ENCODE results near the gene EPS15.

The EPS15 gene

DNA sequence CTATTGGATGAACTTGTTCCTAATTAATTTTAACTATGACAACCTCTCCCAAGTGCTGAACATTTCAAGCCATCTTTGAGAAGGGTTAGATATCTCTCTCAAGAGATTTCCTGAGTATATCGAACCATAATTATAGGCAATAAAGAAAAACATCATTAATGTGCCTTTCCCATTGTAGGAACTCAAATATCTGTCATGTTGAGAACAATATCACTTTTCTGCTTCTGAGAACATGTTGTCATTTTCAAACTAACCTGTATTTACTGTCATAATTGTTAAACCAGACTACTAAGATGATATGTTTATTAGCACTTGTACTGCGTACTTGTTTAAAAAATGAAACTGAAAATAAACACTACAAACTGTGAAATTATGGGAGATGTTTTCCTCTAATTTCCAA, 4.3 kb downstream of the EPS15 start:
- ChIA-PET CTCF (no interaction called here), POLR2A (no interaction called here)
- Histone ChIP-seq H3K36me3 (ENCODE audit: control insufficient read depth in 2 of 2, insufficient read depth in 1 of 2, low read length in 2 of 2) (no peaks in the 10 kb centered on the region), H3K4me1 (ENCODE audit: control insufficient read depth, insufficient read depth, low read length) (peaks cover 17% of the 10 kb centered on the region), H3K4me3 (ENCODE audit: low read depth, low read length) (no peak overlapping the region), H3K9me3 (ENCODE audit: control insufficient read depth, insufficient read depth, low read depth, low read length) (no peaks in the 10 kb centered on the region), H3K27ac (ENCODE audit: extremely low read depth, low read depth, low read length) (no peak overlapping the region)
- no peak for TF ChIP-seq ZNF155 (tag by site-specific recombination; IDR thresholded peaks at IDR 0.05)
- TF ChIP-seq ZNF521 (tag by site-specific recombination; IDR thresholded peaks at IDR 0.05): no peak
- TF ChIP-seq IKZF3 (tag by site-specific recombination; IDR thresholded peaks at IDR 0.05): 0 out of 2 replicates have a peak, but pooled peaks have one; percentile 18
- TF ChIP-seq ZNF157 (tag by site-specific recombination; IDR thresholded peaks at IDR 0.05): no peak
- peak; percentile 92 for TF ChIP-seq SP7 (tag by site-specific recombination; IDR thresholded peaks at IDR 0.05)
- peak; percentile 79; the same call in 1 of the 2 replicates for TF ChIP-seq PRDM6 (tag by site-specific recombination; IDR thresholded peaks at IDR 0.05)
- TF ChIP-seq ZNF837 (tag by site-specific recombination; IDR thresholded peaks at IDR 0.05): no peak
- TF ChIP-seq GLI2 (tag by site-specific recombination; IDR thresholded peaks at IDR 0.05; ENCODE audit: borderline replicate concordance, low read depth): no peak

DNA sequence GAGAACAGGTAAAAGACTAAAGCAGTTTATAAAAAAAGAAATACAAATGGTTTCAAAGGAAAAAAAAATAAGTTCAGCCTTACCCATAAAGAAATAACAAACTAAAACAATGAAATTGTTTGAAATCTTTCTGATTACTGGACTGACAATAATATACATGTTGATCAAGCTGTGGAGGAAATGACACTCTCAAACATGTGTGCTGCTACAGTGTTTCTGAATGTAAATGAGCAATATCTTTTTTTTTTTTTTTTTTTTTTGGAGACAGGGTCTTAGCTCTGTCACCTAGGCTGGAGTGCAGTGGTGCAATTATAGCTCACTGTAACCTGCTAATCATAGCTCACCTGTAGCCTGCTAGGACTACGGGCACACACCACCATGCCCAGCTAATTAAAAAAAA, 6.5 kb downstream of the EPS15 start:
- ChIA-PET POLR2A (interaction anchor here (0.5 kb wide), 1 partner anchor 107 kb away, joined by 3 read pairs; no protein-coding TSS in a partner anchor), CTCF (no interaction called here)
- TF ChIP-seq FEZF1 (tag by site-specific recombination; IDR thresholded peaks at IDR 0.05): 0 out of 2 replicates have a peak, but pooled peaks have one; percentile 14
- TF ChIP-seq ZBTB1 (tag by site-specific recombination; IDR thresholded peaks at IDR 0.05): no peak
- TF ChIP-seq SCRT2 (tag by site-specific recombination; IDR thresholded peaks at IDR 0.05): peak; percentile 63; the same call in 1 of the 2 replicates
- no peak overlapping the region for H3K4me3 ChIP-seq (ENCODE audit: low read depth, low read length)
- H3K36me3 ChIP-seq (ENCODE audit: control insufficient read depth in 2 of 2, insufficient read depth in 1 of 2, low read length in 2 of 2): peaks cover 0 to 4% of the 10 kb centered on the region in 2 experiments; a peak in 1 of 3 replicates
- peaks cover 19% of the 10 kb centered on the region for H3K4me1 ChIP-seq (ENCODE audit: control insufficient read depth, insufficient read depth, low read length)
- H3K9me3 ChIP-seq (ENCODE audit: control insufficient read depth, insufficient read depth, low read depth, low read length): no peaks in the 10 kb centered on the region
- H3K27ac ChIP-seq (ENCODE audit: extremely low read depth, low read depth, low read length): no peak overlapping the region

DNA sequence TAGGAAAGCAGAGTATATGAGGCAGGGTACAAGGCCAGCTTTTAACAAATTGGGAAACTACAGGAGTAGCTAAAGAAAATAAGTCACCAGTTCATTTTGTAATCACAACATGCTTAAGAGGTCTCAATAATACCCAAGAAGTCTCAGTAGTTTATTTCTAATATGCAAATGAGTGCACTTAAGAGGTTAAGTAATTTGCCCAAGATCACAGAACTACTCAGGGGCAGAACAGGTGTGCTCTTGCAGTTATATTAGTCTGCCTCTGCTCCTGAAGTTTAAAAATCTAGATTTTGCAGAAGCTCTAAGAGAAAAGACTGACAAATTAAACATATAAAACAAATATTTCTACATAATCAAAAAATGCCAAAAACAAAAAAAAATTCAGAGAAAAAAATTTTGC, 6.9 kb downstream of the EPS15 start:
- peaks cover 0 to 4% of the 10 kb centered on the region in 2 experiments; a peak in 1 of 3 replicates for H3K36me3 ChIP-seq (ENCODE audit: control insufficient read depth in 2 of 2, insufficient read depth in 1 of 2, low read length in 2 of 2)
- H3K9me3 ChIP-seq (ENCODE audit: control insufficient read depth, insufficient read depth, low read depth, low read length): no peaks in the 10 kb centered on the region
- ChIA-PET POLR2A (no interaction called here), CTCF (no interaction called here)
- no peak overlapping the region for H3K27ac ChIP-seq (ENCODE audit: extremely low read depth, low read depth, low read length)
- H3K4me3 ChIP-seq (ENCODE audit: low read depth, low read length): no peak overlapping the region
- peaks cover 19% of the 10 kb centered on the region for H3K4me1 ChIP-seq (ENCODE audit: control insufficient read depth, insufficient read depth, low read length)
- TF ChIP-seq ZNF629 (tag by site-specific recombination; IDR thresholded peaks at IDR 0.05): no peak
- TF ChIP-seq ZNF664 (tag by site-specific recombination; IDR thresholded peaks at IDR 0.05): no peak
- TF ChIP-seq, protein P1, sequence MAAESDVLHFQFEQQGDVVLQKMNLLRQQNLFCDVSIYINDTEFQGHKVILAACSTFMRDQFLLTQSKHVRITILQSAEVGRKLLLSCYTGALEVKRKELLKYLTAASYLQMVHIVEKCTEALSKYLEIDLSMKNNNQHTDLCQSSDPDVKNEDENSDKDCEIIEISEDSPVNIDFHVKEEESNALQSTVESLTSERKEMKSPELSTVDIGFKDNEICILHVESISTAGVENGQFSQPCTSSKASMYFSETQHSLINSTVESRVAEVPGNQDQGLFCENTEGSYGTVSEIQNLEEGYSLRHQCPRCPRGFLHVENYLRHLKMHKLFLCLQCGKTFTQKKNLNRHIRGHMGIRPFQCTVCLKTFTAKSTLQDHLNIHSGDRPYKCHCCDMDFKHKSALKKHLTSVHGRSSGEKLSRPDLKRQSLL (tag by site-specific recombination; IDR thresholded peaks at IDR 0.05): no peak
- TF ChIP-seq OSR2 (tag by site-specific recombination; IDR thresholded peaks at IDR 0.05): peak; percentile 45; the same call in 1 of the 2 replicates
- no peak for TF ChIP-seq ZBTB8A (tag by site-specific recombination; IDR thresholded peaks at IDR 0.05)
- TF ChIP-seq ZNF585B (tag by site-specific recombination; IDR thresholded peaks at IDR 0.05): no peak

- Histone ChIP-seq H3K9me3 (ENCODE audit: control insufficient read depth, insufficient read depth, low read depth, low read length) (no peaks in the 10 kb centered on the region), H3K36me3 (ENCODE audit: control insufficient read depth in 2 of 2, insufficient read depth in 1 of 2, low read length in 2 of 2) (peaks cover under 1 to 4% of the 10 kb centered on the region in 2 experiments; a peak in 2 of 3 replicates), H3K4me1 (ENCODE audit: control insufficient read depth, insufficient read depth, low read length) (peaks cover 23% of the 10 kb centered on the region), H3K27ac (ENCODE audit: extremely low read depth, low read depth, low read length) (no peak overlapping the region), H3K4me3 (ENCODE audit: low read depth, low read length) (no peak overlapping the region)
- CTCF ChIA-PET: interaction anchor here (0.8 kb wide), 1 partner anchor 20 kb away, joined by 4 read pairs; no protein-coding TSS in a partner anchor
- POLR2A ChIA-PET: no interaction called here
- TF ChIP-seq ZNF221 (tag by site-specific recombination; IDR thresholded peaks at IDR 0.05; ENCODE audit: borderline replicate concordance): no peak
- no peak for TF ChIP-seq TSHZ1 (tag by site-specific recombination; IDR thresholded peaks at IDR 0.05; ENCODE audit: borderline replicate concordance)
- TF ChIP-seq ZNF433 (tag by site-specific recombination; IDR thresholded peaks at IDR 0.05; ENCODE audit: low read depth): no peak
- no peak for TF ChIP-seq EGR2 (tag by site-specific recombination; IDR thresholded peaks at IDR 0.05; ENCODE audit: low read depth)
- TF ChIP-seq ZFHX2 (tag by site-specific recombination; conservative IDR thresholded peaks at IDR 0.05): no peak
Observed at GRCh38 chr1:51509773-51510172, 9.3 kb downstream of the EPS15 start.
